ENCODE results near the gene ITPKC.

GRCh38 chr19:40672573-40673299 lies 44.2 kb upstream of the ITPKC start:
- no peak for TF ChIP-seq EZH2 (IDR thresholded peaks at IDR 0.05; ENCODE audit: insufficient read depth, low read length)
- no peak for TF ChIP-seq CTCF (IDR thresholded peaks at IDR 0.05; ENCODE audit: insufficient read depth, low read depth, low read length)

All from astrocyte (in vitro differentiated cells and primary cell).